GM12892 (cell line): Measurements from ENCODE around the gene ZNF575.

Experiments
- POLR2A ChIP-seq: IDR thresholded peaks from 2 replicates; pipeline ENCODE4 v1.6.1; 2011; ENCODE audit warnings: low read depth, low read length, control low read depth
- POLR2AphosphoS5 ChIP-seq: IDR thresholded peaks from 2 replicates; pipeline ENCODE4 v1.6.1; 2011; ENCODE audit warnings: low read depth, low read length, control low read depth

- TF ChIP-seq POLR2AphosphoS5 (no peak), POLR2A (no peak)
Measured at GRCh38 chr19:43505186-43505456, 27.9 kb upstream of the ZNF575 start.
